Measurements from ENCODE around the gene TRIM24. TPM values are rescaled to one million over a fixed set of nuclear protein-coding genes. Genes with fewer than 3 reads are reported as not detected.

The TRIM24 gene
- total and polyA plus RNA-seq, 4 donors, result 7.5 to 19.7 (median 11.2) TPM

DNA sequence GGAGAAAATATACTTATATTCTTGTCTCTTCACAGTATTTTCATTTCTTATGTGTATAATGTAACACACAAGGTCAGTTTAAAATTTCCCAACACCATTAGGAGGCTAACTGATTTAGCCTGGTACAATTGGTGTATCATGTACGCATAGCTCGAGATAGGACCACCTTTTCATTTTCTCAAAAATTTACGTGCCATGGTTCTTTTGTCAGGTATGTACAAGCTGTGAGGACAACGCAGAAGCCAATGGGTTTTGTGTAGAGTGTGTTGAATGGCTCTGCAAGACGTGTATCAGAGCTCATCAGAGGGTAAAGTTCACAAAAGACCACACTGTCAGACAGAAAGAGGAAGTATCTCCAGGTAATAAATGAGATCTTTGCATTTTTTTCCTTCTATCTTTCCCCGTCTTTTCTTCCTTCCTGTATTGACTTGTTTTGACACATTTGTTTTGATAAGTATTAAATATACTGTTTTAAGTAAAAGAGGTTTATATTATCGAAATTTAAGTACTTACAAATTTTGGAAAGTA, 55.0 kb downstream of the TRIM24 start:
- no peaks in the 10 kb centered on the region for H3K27me3 ChIP-seq (ENCODE audit: control insufficient read depth in 4 of 4, insufficient read depth in 4 of 4, low read length in 3 of 4)
- no peak for DNase-seq (ENCODE audit: low spot score)
- H3K27ac ChIP-seq (ENCODE audit: low read depth in 1 of 2, low read length in 2 of 2), result no peak overlapping the region
- 72% methylated on average over 7 of the region's 7 CpGs for WGBS
- TF ChIP-seq RAD21 (IDR thresholded peaks at IDR 0.05), result no peak
- TF ChIP-seq, protein P1, sequence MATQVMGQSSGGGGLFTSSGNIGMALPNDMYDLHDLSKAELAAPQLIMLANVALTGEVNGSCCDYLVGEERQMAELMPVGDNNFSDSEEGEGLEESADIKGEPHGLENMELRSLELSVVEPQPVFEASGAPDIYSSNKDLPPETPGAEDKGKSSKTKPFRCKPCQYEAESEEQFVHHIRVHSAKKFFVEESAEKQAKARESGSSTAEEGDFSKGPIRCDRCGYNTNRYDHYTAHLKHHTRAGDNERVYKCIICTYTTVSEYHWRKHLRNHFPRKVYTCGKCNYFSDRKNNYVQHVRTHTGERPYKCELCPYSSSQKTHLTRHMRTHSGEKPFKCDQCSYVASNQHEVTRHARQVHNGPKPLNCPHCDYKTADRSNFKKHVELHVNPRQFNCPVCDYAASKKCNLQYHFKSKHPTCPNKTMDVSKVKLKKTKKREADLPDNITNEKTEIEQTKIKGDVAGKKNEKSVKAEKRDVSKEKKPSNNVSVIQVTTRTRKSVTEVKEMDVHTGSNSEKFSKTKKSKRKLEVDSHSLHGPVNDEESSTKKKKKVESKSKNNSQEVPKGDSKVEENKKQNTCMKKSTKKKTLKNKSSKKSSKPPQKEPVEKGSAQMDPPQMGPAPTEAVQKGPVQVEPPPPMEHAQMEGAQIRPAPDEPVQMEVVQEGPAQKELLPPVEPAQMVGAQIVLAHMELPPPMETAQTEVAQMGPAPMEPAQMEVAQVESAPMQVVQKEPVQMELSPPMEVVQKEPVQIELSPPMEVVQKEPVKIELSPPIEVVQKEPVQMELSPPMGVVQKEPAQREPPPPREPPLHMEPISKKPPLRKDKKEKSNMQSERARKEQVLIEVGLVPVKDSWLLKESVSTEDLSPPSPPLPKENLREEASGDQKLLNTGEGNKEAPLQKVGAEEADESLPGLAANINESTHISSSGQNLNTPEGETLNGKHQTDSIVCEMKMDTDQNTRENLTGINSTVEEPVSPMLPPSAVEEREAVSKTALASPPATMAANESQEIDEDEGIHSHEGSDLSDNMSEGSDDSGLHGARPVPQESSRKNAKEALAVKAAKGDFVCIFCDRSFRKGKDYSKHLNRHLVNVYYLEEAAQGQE (IDR thresholded peaks at IDR 0.05), result no peak
- TF ChIP-seq NR2F2 (IDR thresholded peaks at IDR 0.05), result no peak
- no peak for TF ChIP-seq EGR1 (IDR thresholded peaks at IDR 0.05; ENCODE audit: low read depth in 2 of 2)
- H3K4me3 ChIP-seq (ENCODE audit: low read depth in 1 of 3, low read length in 3 of 3), result no peak overlapping the region
- peaks cover 3 to 17% (median 7%) of the 10 kb centered on the region in 4 donors for H3K36me3 ChIP-seq (ENCODE audit: control insufficient read depth in 4 of 4, insufficient read depth in 3 of 4, low read depth in 1 of 4, low read length in 3 of 4)
- H3K4me1 ChIP-seq (ENCODE audit: control insufficient read depth in 4 of 4, insufficient read depth in 4 of 4, low read length in 3 of 4), result peaks cover 16 to 42% (median 33%) of the 10 kb centered on the region in 4 donors
- no peak overlapping the region for H3K9ac ChIP-seq (ENCODE audit: low read depth in 1 of 2, low read length in 2 of 2)
- no peaks in the 10 kb centered on the region for H3K9me3 ChIP-seq (ENCODE audit: control insufficient read depth in 4 of 4, low read length in 3 of 4)

DNA sequence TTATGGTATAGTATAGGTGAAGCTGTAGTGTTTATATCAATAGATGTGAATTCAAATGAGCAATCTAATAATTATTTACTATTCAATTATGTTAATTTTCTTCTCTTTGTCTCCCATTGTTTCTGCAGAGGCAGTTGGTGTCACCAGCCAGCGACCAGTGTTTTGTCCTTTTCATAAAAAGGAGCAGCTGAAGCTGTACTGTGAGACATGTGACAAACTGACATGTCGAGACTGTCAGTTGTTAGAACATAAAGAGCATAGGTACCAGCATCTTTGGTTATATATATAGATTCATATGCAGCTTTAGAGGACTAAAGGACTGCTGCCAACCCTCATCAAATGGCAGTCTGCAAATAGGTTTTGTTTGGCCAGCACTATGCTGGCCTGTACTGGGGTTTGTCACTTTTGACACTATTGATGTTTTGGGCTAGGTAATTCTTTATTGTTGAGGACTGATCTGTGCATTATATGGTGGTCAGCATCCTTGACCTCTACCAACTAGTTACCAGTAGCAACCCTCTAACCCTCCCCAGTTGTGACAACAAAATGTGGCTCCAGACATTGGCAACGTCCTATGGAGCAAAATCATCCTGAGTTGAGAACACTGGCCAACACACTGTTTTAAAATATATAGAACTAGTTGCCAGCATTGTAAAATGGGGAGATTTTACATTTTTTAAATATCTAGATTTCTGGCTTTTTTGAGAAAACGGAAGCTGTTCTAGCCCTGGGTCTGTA, 59.2 kb downstream of the TRIM24 start:
- DNase-seq (ENCODE audit: low spot score), result no peak
- H3K4me3 ChIP-seq (ENCODE audit: low read depth in 1 of 3, low read length in 3 of 3), result no peak overlapping the region
- H3K9ac ChIP-seq (ENCODE audit: low read depth in 1 of 2, low read length in 2 of 2), result no peak overlapping the region
- TF ChIP-seq TAF1 (conservative IDR thresholded peaks at IDR 0.05), result no peak
- TF ChIP-seq, protein P2, sequence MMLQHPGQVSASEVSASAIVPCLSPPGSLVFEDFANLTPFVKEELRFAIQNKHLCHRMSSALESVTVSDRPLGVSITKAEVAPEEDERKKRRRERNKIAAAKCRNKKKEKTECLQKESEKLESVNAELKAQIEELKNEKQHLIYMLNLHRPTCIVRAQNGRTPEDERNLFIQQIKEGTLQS (IDR thresholded peaks at IDR 0.05), result no peak
- H3K4me1 ChIP-seq (ENCODE audit: control insufficient read depth in 4 of 4, insufficient read depth in 4 of 4, low read length in 3 of 4), result peaks cover 4 to 11% (median 7%) of the 10 kb centered on the region in 4 donors
- H3K27me3 ChIP-seq (ENCODE audit: control insufficient read depth in 4 of 4, insufficient read depth in 4 of 4, low read length in 3 of 4), result no peaks in the 10 kb centered on the region
- peaks cover 3 to 30% (median 14%) of the 10 kb centered on the region in 4 donors for H3K36me3 ChIP-seq (ENCODE audit: control insufficient read depth in 4 of 4, insufficient read depth in 3 of 4, low read depth in 1 of 4, low read length in 3 of 4)
- no peaks in the 10 kb centered on the region for H3K9me3 ChIP-seq (ENCODE audit: control insufficient read depth in 4 of 4, low read length in 3 of 4)
- H3K27ac ChIP-seq (ENCODE audit: low read depth in 1 of 2, low read length in 2 of 2), result no peak overlapping the region
- over 99% methylated on average over 4 of the region's 4 CpGs for WGBS

DNA sequence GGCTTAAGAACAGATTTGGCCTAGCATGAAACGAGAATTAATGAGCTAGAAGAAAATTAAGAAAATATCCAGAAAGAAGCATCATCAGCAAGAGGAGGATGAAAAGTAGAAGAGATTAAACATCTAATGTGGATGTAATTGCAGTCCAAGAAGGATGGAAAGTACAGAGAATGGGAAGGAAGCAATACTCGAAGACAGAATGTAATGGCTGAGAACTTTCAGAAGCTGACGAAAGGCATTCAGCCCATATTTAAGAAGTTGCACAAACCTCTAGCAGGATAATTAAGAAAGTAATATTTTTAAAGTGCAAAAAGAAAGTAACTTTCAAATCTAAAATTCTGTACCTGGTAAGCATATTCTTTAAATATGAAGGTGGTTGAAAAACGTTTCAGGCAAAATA, 60.7 kb downstream of the TRIM24 start:
- no peak for TF ChIP-seq RXRA (IDR thresholded peaks at IDR 0.05)
- TF ChIP-seq YY1 (IDR thresholded peaks at IDR 0.05), result no peak
- TF ChIP-seq JUND (IDR thresholded peaks at IDR 0.05), result no peak
- H3K27me3 ChIP-seq (ENCODE audit: control insufficient read depth in 4 of 4, insufficient read depth in 4 of 4, low read length in 3 of 4), result no peaks in the 10 kb centered on the region
- WGBS, result 96% methylated on average over 4 of the region's 4 CpGs
- no peaks in the 10 kb centered on the region for H3K9me3 ChIP-seq (ENCODE audit: control insufficient read depth in 4 of 4, low read length in 3 of 4)
- H3K36me3 ChIP-seq (ENCODE audit: control insufficient read depth in 4 of 4, insufficient read depth in 3 of 4, low read depth in 1 of 4, low read length in 3 of 4), result peaks cover 3 to 36% (median 15%) of the 10 kb centered on the region in 4 donors
- H3K27ac ChIP-seq (ENCODE audit: low read depth in 1 of 2, low read length in 2 of 2), result no peak overlapping the region
- H3K4me1 ChIP-seq (ENCODE audit: control insufficient read depth in 4 of 4, insufficient read depth in 4 of 4, low read length in 3 of 4), result no peaks in the 10 kb centered on the region
- no peak overlapping the region for H3K9ac ChIP-seq (ENCODE audit: low read depth in 1 of 2, low read length in 2 of 2)
- no peak overlapping the region for H3K4me3 ChIP-seq (ENCODE audit: low read depth in 1 of 3, low read length in 3 of 3)
- DNase-seq (ENCODE audit: low spot score), result no peak

Measured in liver (tissue), 9 donors.